Measurements from ENCODE around the gene SMG6. TPM values are rescaled to one million over a fixed set of nuclear protein-coding genes. Genes with fewer than 3 reads are reported as not detected.

SMG6 gene
- total and polyA plus RNA-seq, 2 experiments from 2014 or later, result 11.9 to 19.9 TPM

DNA sequence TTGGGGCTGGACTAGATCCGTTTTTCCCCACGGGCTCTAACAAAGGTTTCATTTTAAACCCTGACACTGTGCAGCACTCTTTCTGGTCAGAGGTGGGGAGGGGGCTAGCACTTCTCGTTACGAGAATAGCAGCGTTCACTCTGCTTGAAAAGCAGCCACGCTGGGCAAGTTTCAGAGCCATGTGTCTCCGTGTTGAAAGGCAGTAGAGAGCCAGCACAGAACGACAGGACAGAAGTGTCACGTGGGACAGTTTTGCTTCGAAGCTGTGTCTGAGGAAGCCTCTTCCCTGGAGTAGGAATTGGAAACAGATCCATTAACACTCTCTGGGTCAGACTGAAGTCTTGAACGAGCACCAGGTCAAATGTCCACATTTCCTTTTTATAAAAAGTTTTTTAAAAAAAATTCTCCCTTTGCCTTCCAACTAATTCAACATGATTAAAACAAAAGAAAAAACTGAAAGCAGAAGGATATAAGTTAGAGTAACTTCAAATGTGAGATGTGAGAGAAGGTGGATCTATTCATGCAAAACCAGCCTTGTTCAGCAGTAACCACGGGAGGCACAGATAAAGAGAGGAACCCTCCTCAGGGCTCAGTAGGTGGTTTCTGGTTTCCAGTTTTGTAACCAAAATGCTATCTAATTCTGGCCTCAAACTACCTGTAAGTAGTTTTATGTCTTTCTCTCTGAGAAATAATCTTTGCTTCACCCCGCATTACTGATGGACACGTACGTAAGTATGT, 65.0 kb downstream of the SMG6 start:
- no peaks in the 10 kb centered on the region for H3K79me2 ChIP-seq
- H3K9me3 ChIP-seq (ENCODE audit: low read depth), result no peaks in the 10 kb centered on the region
- DNase-seq (ENCODE audit: low spot score), result no peak
- no peak overlapping the region for H2AFZ ChIP-seq
- no peaks in the 10 kb centered on the region for H4K20me1 ChIP-seq (ENCODE audit: insufficient read depth, poor library complexity, severe bottlenecking)
- H3K36me3 ChIP-seq (replicated peaks; ENCODE audit: insufficient read depth, low read depth), result no peaks in the 10 kb centered on the region
- no peak overlapping the region for H3K4me3 ChIP-seq
- H3K9me2 ChIP-seq (replicated peaks; ENCODE audit: insufficient read depth), result no peaks in the 10 kb centered on the region
- no peak for TF ChIP-seq EZH2 (IDR thresholded peaks at IDR 0.05; ENCODE audit: borderline replicate concordance)
- no peak for TF ChIP-seq EZH2phosphoT487 (IDR thresholded peaks at IDR 0.05; ENCODE audit: low read depth, severe bottlenecking, unreplicated experiment)
- TF ChIP-seq, protein P1, sequence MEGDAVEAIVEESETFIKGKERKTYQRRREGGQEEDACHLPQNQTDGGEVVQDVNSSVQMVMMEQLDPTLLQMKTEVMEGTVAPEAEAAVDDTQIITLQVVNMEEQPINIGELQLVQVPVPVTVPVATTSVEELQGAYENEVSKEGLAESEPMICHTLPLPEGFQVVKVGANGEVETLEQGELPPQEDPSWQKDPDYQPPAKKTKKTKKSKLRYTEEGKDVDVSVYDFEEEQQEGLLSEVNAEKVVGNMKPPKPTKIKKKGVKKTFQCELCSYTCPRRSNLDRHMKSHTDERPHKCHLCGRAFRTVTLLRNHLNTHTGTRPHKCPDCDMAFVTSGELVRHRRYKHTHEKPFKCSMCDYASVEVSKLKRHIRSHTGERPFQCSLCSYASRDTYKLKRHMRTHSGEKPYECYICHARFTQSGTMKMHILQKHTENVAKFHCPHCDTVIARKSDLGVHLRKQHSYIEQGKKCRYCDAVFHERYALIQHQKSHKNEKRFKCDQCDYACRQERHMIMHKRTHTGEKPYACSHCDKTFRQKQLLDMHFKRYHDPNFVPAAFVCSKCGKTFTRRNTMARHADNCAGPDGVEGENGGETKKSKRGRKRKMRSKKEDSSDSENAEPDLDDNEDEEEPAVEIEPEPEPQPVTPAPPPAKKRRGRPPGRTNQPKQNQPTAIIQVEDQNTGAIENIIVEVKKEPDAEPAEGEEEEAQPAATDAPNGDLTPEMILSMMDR (IDR thresholded peaks at IDR 0.05; ENCODE audit: poor library complexity), result no peak
- H3K27ac ChIP-seq, result peak overlapping the region; percentile 32
- no peaks in the 10 kb centered on the region for H3K27me3 ChIP-seq
- WGBS (ENCODE audit: low lambda C conversion rate, missing lambda C conversion rate), result 66% methylated on average over 15 of the region's 15 CpGs
- H3K4me2 ChIP-seq, result peak overlapping the region; percentile 43
- H3K4me1 ChIP-seq (ENCODE audit: insufficient read depth), result no peaks in the 10 kb centered on the region

DNA sequence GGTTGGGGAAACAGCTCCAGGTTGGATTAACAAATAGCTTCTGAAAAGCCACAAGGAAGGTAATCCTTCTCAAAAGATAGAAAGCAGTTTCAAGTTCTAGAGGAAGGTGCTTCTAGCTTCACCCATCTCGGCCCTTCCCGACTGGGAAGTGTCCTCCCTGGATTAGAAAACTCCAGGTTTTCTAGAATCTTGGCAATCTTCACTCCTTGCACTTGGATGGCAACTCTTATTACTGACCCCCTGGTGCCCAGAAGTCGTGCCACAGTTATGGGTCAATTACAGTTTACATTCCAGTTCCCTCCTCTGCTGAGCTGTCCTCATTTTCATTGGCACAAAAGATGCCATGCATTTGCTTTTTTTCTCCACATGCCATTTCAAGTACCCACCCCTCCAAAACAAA, 65.6 kb downstream of the SMG6 start:
- H3K9me2 ChIP-seq (replicated peaks; ENCODE audit: insufficient read depth), result no peaks in the 10 kb centered on the region
- no peaks in the 10 kb centered on the region for H3K4me1 ChIP-seq (ENCODE audit: insufficient read depth)
- no peak overlapping the region for H2AFZ ChIP-seq
- H4K20me1 ChIP-seq (ENCODE audit: insufficient read depth, poor library complexity, severe bottlenecking), result no peaks in the 10 kb centered on the region
- 85% methylated on average over 3 of the region's 3 CpGs for WGBS (ENCODE audit: low lambda C conversion rate, missing lambda C conversion rate)
- no peaks in the 10 kb centered on the region for H3K27me3 ChIP-seq
- peak overlapping the region; percentile 43 for H3K4me2 ChIP-seq
- H3K79me2 ChIP-seq, result no peaks in the 10 kb centered on the region
- TF ChIP-seq EZH2 (IDR thresholded peaks at IDR 0.05; ENCODE audit: borderline replicate concordance) (no peak), EZH2phosphoT487 (IDR thresholded peaks at IDR 0.05; ENCODE audit: low read depth, severe bottlenecking, unreplicated experiment) (no peak)
- TF ChIP-seq, protein P1 (IDR thresholded peaks at IDR 0.05; ENCODE audit: poor library complexity), result no peak
- H3K9me3 ChIP-seq (ENCODE audit: low read depth), result no peaks in the 10 kb centered on the region
- no peaks in the 10 kb centered on the region for H3K36me3 ChIP-seq (replicated peaks; ENCODE audit: insufficient read depth, low read depth)
- H3K4me3 ChIP-seq, result no peak overlapping the region
- no peak for DNase-seq (ENCODE audit: low spot score)
- H3K27ac ChIP-seq, result peak overlapping the region; percentile 32

DNA sequence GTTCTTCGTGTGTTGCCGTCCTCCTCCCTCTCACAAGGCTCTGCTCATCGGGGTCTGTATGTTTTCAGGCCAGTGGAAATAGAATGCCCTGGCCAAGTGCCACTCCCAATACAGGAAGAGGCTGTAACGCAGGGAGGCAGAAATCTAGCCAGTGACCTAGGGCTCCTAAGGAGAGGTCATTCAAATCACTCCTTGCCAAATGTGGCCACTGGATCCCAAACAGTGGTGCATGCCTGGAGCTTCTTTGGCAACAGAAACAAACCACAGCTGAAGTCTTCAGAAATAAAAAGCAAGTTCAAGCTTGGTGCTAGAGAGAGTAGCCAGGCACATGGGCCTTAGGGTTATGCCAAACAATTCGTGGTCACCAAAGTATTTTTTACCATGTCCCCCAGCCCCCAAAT, 66.1 kb downstream of the SMG6 start:
- no peak overlapping the region for H2AFZ ChIP-seq
- no peak overlapping the region for H3K4me2 ChIP-seq
- no peaks in the 10 kb centered on the region for H3K9me2 ChIP-seq (replicated peaks; ENCODE audit: insufficient read depth)
- 90% methylated on average over 5 of the region's 5 CpGs for WGBS (ENCODE audit: low lambda C conversion rate, missing lambda C conversion rate)
- H3K36me3 ChIP-seq (replicated peaks; ENCODE audit: insufficient read depth, low read depth), result no peaks in the 10 kb centered on the region
- H3K4me3 ChIP-seq, result no peak overlapping the region
- no peaks in the 10 kb centered on the region for H3K4me1 ChIP-seq (ENCODE audit: insufficient read depth)
- H3K9me3 ChIP-seq (ENCODE audit: low read depth), result no peaks in the 10 kb centered on the region
- no peaks in the 10 kb centered on the region for H3K79me2 ChIP-seq
- no peaks in the 10 kb centered on the region for H3K27me3 ChIP-seq
- no peak overlapping the region for H3K27ac ChIP-seq
- no peaks in the 10 kb centered on the region for H4K20me1 ChIP-seq (ENCODE audit: insufficient read depth, poor library complexity, severe bottlenecking)
- no peak for TF ChIP-seq EZH2 (IDR thresholded peaks at IDR 0.05; ENCODE audit: borderline replicate concordance)
- DNase-seq (ENCODE audit: low spot score), result no peak

DNA sequence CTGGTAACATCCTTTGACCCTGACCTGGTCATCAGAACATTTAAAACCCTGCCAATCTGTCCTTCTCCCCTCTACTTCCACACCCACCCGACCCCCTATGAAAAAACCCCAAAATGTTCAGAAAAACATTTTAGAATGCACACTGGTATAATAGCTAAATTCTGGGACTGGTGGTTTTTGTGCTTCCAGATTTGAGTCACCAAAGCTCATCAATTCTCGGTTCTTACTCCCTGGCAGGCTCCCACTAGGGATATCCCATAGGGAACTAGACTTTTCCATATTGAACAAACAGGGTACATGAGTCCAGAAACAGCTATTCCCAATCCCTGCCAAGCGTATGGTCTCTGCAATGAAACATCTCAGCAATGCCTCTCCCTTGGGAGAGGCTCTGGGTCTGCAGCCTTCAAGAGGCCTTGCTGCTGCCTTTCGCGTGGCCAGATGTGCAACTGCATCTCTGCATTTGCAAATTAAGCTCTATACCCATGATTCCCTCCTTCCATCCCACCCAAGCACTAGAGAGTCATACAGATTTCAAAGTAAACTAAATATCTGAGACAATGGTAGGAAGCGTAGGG, 67.7 kb downstream of the SMG6 start:
- 80% methylated on average over 6 of the region's 6 CpGs for WGBS (ENCODE audit: low lambda C conversion rate, missing lambda C conversion rate)
- Histone ChIP-seq H3K4me3 (no peak overlapping the region), H4K20me1 (ENCODE audit: insufficient read depth, poor library complexity, severe bottlenecking) (no peaks in the 10 kb centered on the region), H3K27ac (no peak overlapping the region), H3K27me3 (no peaks in the 10 kb centered on the region), H3K4me1 (ENCODE audit: insufficient read depth) (peaks cover 4% of the 10 kb centered on the region), H3K9me2 (replicated peaks; ENCODE audit: insufficient read depth) (no peaks in the 10 kb centered on the region), H3K79me2 (no peaks in the 10 kb centered on the region), H3K36me3 (replicated peaks; ENCODE audit: insufficient read depth, low read depth) (no peaks in the 10 kb centered on the region), H2AFZ (no peak overlapping the region), H3K4me2 (no peak overlapping the region), H3K9me3 (ENCODE audit: low read depth) (no peaks in the 10 kb centered on the region)
- DNase-seq (ENCODE audit: low spot score), result no peak
- TF ChIP-seq, protein P1 (IDR thresholded peaks at IDR 0.05; ENCODE audit: poor library complexity), result no peak
- TF ChIP-seq EZH2phosphoT487 (IDR thresholded peaks at IDR 0.05; ENCODE audit: low read depth, severe bottlenecking, unreplicated experiment), result no peak
- TF ChIP-seq EZH2 (IDR thresholded peaks at IDR 0.05; ENCODE audit: borderline replicate concordance), result no peak

Measured in hepatocyte (in vitro differentiated cells).